ENCODE data around the gene RPS8.

The RPS8 gene

DNA sequence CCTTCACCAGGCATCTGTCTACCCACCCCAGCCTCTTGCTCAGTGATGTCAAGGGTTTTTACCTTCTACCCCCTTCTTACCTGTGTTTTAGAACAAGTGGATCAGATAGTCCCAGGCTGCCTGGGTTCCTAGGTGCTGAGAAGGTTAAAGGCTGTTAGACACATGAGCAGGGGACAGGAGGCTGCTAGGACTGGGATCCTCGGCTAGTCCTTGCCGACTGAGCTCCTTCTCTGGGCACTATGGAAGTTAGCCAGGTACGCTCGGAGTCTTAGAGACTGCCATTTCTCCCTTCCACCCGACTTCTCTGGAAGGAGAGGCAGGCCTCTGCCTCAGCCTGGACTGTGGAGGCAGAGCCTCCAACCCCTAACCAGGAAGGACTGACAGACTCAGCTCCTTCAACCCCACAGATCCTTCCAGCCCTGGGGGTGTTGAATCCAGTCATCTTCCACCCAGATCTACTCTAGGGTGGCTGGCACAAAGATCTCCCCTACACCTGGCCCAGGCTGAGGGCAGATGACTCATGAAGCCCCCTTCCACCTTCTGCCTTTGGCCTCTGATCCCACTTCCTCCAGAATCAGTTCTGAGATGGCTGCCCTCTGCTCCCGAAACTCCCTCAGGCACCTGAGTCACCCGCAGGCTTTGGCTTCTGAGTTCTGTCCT is 31.5 kb downstream of the RPS8 start, which contains the start of gene DYNLT4:
Gene DYNLT4 (minus strand): TSS at position 648 of the 660 bp plus-strand sequence. CDS start 683 bp downstream, outside the sequence.
- Histone ChIP-seq H3K27me3 (ENCODE audit: low read depth, low read length) (no peaks in the 10 kb centered on the region), H3K27ac (ENCODE audit: low read length) (peak within 1 kb of the TSS; percentile 100), H3K9me3 (ENCODE audit: insufficient read depth, low read length) (no peaks in the 10 kb centered on the region), H3K79me2 (ENCODE audit: low read length) (peaks cover 62% of the 10 kb centered on the region), H3K4me2 (ENCODE audit: low read length) (peak within 1 kb of the TSS; percentile 78), H3K9ac (ENCODE audit: low read length) (peak within 1 kb of the TSS; percentile 94), H4K20me1 (ENCODE audit: insufficient read depth, low read length) (peaks cover 9% of the 10 kb centered on the region), H3K4me3 (ENCODE audit: low read length) (peak within 1 kb of the TSS; percentile 38; the same call in 1 of the 2 replicates), H3K4me1 (ENCODE audit: low read length) (peaks cover 94% of the 10 kb centered on the region), H2AFZ (ENCODE audit: low read depth, low read length) (no peak within 1 kb of the TSS), H3K36me3 (replicated peaks; ENCODE audit: low read depth, low read length) (peaks cover 56% of the 10 kb centered on the region)
- TF ChIP-seq EZH2phosphoT487 (IDR thresholded peaks at IDR 0.05; ENCODE audit: low read depth) = no peak

- Histone ChIP-seq H3K27ac (ENCODE audit: low read length) (peak overlapping the region; percentile 100), H2AFZ (ENCODE audit: low read depth, low read length) (no peak overlapping the region), H3K27me3 (ENCODE audit: low read depth, low read length) (no peaks in the 10 kb centered on the region), H3K9me3 (ENCODE audit: insufficient read depth, low read length) (no peaks in the 10 kb centered on the region), H3K79me2 (ENCODE audit: low read length) (peaks cover 59% of the 10 kb centered on the region), H3K36me3 (replicated peaks; ENCODE audit: low read depth, low read length) (peaks cover 52% of the 10 kb centered on the region), H3K4me1 (ENCODE audit: low read length) (peaks cover 91% of the 10 kb centered on the region), H4K20me1 (ENCODE audit: insufficient read depth, low read length) (peaks cover 3% of the 10 kb centered on the region; the same call in 1 of the 2 replicates), H3K9ac (ENCODE audit: low read length) (peak overlapping the region; percentile 94), H3K4me2 (ENCODE audit: low read length) (peak overlapping the region; percentile 78), H3K4me3 (ENCODE audit: low read length) (peak overlapping the region; percentile 38; the same call in 1 of the 2 replicates)
- TF ChIP-seq EZH2phosphoT487 (IDR thresholded peaks at IDR 0.05; ENCODE audit: low read depth) = no peak
- TF ChIP-seq, protein P1, sequence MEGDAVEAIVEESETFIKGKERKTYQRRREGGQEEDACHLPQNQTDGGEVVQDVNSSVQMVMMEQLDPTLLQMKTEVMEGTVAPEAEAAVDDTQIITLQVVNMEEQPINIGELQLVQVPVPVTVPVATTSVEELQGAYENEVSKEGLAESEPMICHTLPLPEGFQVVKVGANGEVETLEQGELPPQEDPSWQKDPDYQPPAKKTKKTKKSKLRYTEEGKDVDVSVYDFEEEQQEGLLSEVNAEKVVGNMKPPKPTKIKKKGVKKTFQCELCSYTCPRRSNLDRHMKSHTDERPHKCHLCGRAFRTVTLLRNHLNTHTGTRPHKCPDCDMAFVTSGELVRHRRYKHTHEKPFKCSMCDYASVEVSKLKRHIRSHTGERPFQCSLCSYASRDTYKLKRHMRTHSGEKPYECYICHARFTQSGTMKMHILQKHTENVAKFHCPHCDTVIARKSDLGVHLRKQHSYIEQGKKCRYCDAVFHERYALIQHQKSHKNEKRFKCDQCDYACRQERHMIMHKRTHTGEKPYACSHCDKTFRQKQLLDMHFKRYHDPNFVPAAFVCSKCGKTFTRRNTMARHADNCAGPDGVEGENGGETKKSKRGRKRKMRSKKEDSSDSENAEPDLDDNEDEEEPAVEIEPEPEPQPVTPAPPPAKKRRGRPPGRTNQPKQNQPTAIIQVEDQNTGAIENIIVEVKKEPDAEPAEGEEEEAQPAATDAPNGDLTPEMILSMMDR (IDR thresholded peaks at IDR 0.05; ENCODE audit: low read depth, low read length) = no peak
Measured at GRCh38 chr1:44807364-44808062, 32.2 kb downstream of the RPS8 start.

DNA sequence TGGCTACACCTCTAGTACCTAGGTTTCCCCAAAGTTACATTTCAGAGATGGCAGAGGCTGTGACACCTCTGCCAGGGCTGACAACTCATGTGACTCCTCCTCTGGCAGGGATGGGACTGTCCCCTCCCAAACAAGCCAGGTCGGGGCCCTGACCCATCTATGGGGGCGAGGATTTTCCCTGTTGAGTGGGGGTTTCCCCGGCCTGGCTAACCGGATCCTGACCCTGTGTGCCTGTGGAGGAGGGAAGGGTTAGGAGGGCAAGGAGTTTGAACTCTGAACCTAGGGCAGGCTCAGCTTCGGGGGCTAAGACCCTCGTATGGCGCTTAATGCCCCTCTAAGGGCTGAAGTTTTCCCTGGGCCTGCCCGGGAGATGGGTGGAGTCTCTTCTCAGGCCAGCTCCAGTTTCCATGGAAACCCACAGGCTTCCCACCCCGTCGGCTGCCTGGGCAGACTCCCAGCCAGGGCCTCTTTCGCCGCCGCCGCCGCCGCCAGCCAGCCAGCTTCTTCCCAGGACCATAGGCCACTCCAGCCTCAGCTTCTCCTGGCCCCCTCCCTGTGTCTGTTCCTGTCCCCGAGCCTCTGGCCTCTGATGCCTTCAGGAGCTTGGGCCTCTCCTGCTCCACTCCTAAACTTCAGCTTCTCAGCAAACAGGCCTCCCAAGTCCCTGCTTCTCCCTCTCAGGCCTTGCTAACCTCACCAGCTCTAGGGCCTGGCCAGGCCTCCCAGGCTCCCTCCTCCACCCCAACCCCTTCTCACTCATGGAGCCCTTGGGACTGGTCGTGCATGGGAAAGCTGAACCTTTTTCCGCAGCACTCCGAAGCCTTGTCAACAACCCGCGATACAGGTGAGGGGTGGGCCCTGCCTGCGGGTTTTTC is 33.0 kb downstream of the RPS8 start, which contains the start of gene BTBD19:
Gene BTBD19 (plus strand): TSS at position 461 of the 875 bp plus-strand sequence. CDS start 298 bp downstream, at position 759.
- Histone ChIP-seq H3K4me2 (ENCODE audit: low read length) (peak within 1 kb of the TSS; percentile 78), H3K36me3 (replicated peaks; ENCODE audit: low read depth, low read length) (peaks cover 50% of the 10 kb centered on the region), H3K4me1 (ENCODE audit: low read length) (peaks cover 83% of the 10 kb centered on the region), H4K20me1 (ENCODE audit: insufficient read depth, low read length) (no peaks in the 10 kb centered on the region), H3K27ac (ENCODE audit: low read length) (peak within 1 kb of the TSS; percentile 100), H3K9me3 (ENCODE audit: insufficient read depth, low read length) (no peaks in the 10 kb centered on the region), H3K4me3 (ENCODE audit: low read length) (peak within 1 kb of the TSS; percentile 38), H3K27me3 (ENCODE audit: low read depth, low read length) (no peaks in the 10 kb centered on the region), H2AFZ (ENCODE audit: low read depth, low read length) (no peak within 1 kb of the TSS), H3K9ac (ENCODE audit: low read length) (peak within 1 kb of the TSS; percentile 94), H3K79me2 (ENCODE audit: low read length) (peaks cover 51% of the 10 kb centered on the region)
- TF ChIP-seq, protein P1 (IDR thresholded peaks at IDR 0.05; ENCODE audit: low read depth, low read length) = no peak
- TF ChIP-seq EZH2phosphoT487 (IDR thresholded peaks at IDR 0.05; ENCODE audit: low read depth) = no peak
